GM18526 (cell line): ENCODE measurements around the gene TRMT61A.

Source experiments
- POLR2A ChIP-seq: IDR thresholded peaks from 3 replicates; pipeline ENCODE4 v1.6.1; 2011; ENCODE audit not compliant: insufficient read length; ENCODE audit errors: extremely low read depth

Gene TRMT61A

GRCh38 chr14:103501921-103502669, 26.9 kb upstream of the TRMT61A start:
- no peak for TF ChIP-seq POLR2A

- TF ChIP-seq POLR2A: no peak
Measured at GRCh38 chr14:103502877-103503276, 26.1 kb upstream of the TRMT61A start.

GRCh38 chr14:103503296-103503695, 25.7 kb upstream of the TRMT61A start:
- no peak for TF ChIP-seq POLR2A

- no peak for TF ChIP-seq POLR2A
Measured at GRCh38 chr14:103504991-103505565, 23.9 kb upstream of the TRMT61A start.

- no peak for TF ChIP-seq POLR2A
Measured at GRCh38 chr14:103507751-103508150, 21.2 kb upstream of the TRMT61A start.

- no peak for TF ChIP-seq POLR2A
Measured at GRCh38 chr14:103508521-103509329, 20.3 kb upstream of the TRMT61A start.

- no peak for TF ChIP-seq POLR2A
Measured at GRCh38 chr14:103509864-103510723, 18.9 kb upstream of the TRMT61A start.

GRCh38 chr14:103510724-103511693, 18.0 kb upstream of the TRMT61A start:
- no peak for TF ChIP-seq POLR2A

- TF ChIP-seq POLR2A: no peak
Measured at GRCh38 chr14:103512701-103513611, 16.0 kb upstream of the TRMT61A start.

GRCh38 chr14:103514596-103515421, 14.2 kb upstream of the TRMT61A start:
- TF ChIP-seq POLR2A: no peak

GRCh38 chr14:103516426-103517173, 12.4 kb upstream of the TRMT61A start:
- no peak for TF ChIP-seq POLR2A

GRCh38 chr14:103517174-103517566, 11.8 kb upstream of the TRMT61A start:
- TF ChIP-seq POLR2A: no peak
